K562 (cell line): ENCODE measurements around the gene FCGR3A. TPM values are rescaled to one million over a fixed set of nuclear protein-coding genes. Genes with fewer than 3 reads are reported as not detected.
"Not testable (repeated sequence)": the region's sequence is repeated elsewhere in the genome, so short reads cannot be mapped to it uniquely, and the experiment has no call there.

Source experiments
- ATAC-seq: fragments of 200-7000 bp; cut with Tn5 transposase; 3 replicates; pipeline ENCODE4 v1.9.1; 2020; ENCODE audit warnings: moderate library complexity
- BruUV-seq: library from RNA; stranded (reverse); fragments of 400-500 nt; replicated peaks from 2 replicates; lab custom pipeline; 2021; lab: Mats Ljungman, UMichigan
- CTCF ChIA-PET: fragments of 300-600 bp; formaldehyde crosslinking; extraction: SDS; loops from one replicate; lab custom pipeline; 2021; ENCODE audit warnings: low intra/inter-chr PET ratio; lab: Yijun Ruan, JAX
- POLR2A ChIA-PET: fragments of 300-600, 350-650 bp; sonication (Branson Sonifier 250); formaldehyde crosslinking; extraction: SDS; loops from one replicate; lab custom pipeline; 2021; ENCODE audit warnings: antibody characterized with exemption, inconsistent platforms; lab: Yijun Ruan, JAX
- DNase-seq, 4 experiments: peaks; one replicate each; pipeline versions ENCODE4 v3.0.0 to v3.0.0-alpha.2; 2011 to 2018; ENCODE audit warnings: low spot score in 3 of 4, mixed read lengths in 3 of 4; ENCODE audit errors: extremely low read depth in 1 of 4
- FAIRE-seq: peaks from 2 replicates; lab custom pipeline; 2011; peaks lifted over from hg19 to GRCh38; lab: Jason Lieb, UNC
- H2AFZ ChIP-seq: 2 replicates; pipeline ENCODE4 v1.6.0; 2011; ENCODE audit warnings: low read depth, low read length, control low read depth, inconsistent platforms
- H3K27ac ChIP-seq: fragments of 200-600 bp; 3 replicates; pipeline ENCODE4 v1.8.0; 2011; ENCODE audit warnings: low read depth, mild to moderate bottlenecking, control low read depth, inconsistent platforms, low read length, moderate library complexity, mixed read lengths; ENCODE audit errors: extremely low read depth
- H3K27me3 ChIP-seq, 2 experiments: fragments of 300-600 bp in 1 of 2; 2 replicates in 1 of 2; 3 replicates in 1 of 2; pipeline versions ENCODE4 v1.6.0 to v1.8.0; 2011; ENCODE audit warnings: inconsistent platforms in 2 of 2, low read length in 2 of 2, mild to moderate bottlenecking in 1 of 2, mixed read lengths in 1 of 2, moderate library complexity in 1 of 2; ENCODE audit not compliant: control insufficient read depth in 2 of 2, insufficient read depth in 2 of 2
- H3K36me3 ChIP-seq: fragments of 300-600 bp; 3 replicates; pipeline ENCODE4 v1.8.0; 2011; ENCODE audit warnings: mild to moderate bottlenecking, low read length, inconsistent platforms; ENCODE audit not compliant: control insufficient read depth, insufficient read depth
- H3K4me1 ChIP-seq, 2 experiments: fragments of 200-600 bp in 1 of 2; replicated peaks in 1 of 2; 2 replicates in 1 of 2; 3 replicates in 1 of 2; pipeline versions ENCODE4 v1.5.1 to v1.8.0; 2011; ENCODE audit warnings: inconsistent platforms in 2 of 2, low read length in 2 of 2, mild to moderate bottlenecking in 1 of 2, mixed read lengths in 1 of 2, moderate library complexity in 1 of 2; ENCODE audit not compliant: control insufficient read depth in 2 of 2, insufficient read depth in 2 of 2
- H3K4me2 ChIP-seq: 2 replicates; pipeline ENCODE4 v1.6.1; 2011; ENCODE audit warnings: low read length, control low read depth, inconsistent platforms, mixed read lengths; ENCODE audit not compliant: insufficient read depth
- H3K4me3 ChIP-seq: fragments of 200-600 bp; sonication (generic), shearing (Covaris generic); 2 replicates; pipeline ENCODE4 v1.5.1; 2016; ENCODE audit warnings: control low read depth, inconsistent platforms
- H3K79me2 ChIP-seq: fragments of 200-600 bp; 3 replicates; pipeline ENCODE4 v1.8.0; 2011; ENCODE audit warnings: low read length, inconsistent platforms; ENCODE audit not compliant: control insufficient read depth, insufficient read depth
- H3K9ac ChIP-seq, 2 experiments: 2 replicates each; pipeline versions ENCODE4 v1.6.0 to v1.6.1; 2011; ENCODE audit warnings: low read depth in 2 of 2, low read length in 2 of 2, control low read depth in 1 of 2, inconsistent platforms in 1 of 2, mild to moderate bottlenecking in 1 of 2, mixed read lengths in 1 of 2; ENCODE audit not compliant: insufficient read depth in 1 of 2
- H3K9me1 ChIP-seq: one replicate; pipeline ENCODE4 v1.6.0; 2011; ENCODE audit warnings: inconsistent platforms, mild to moderate bottlenecking, low read length, moderate library complexity; ENCODE audit not compliant: control insufficient read depth, insufficient read depth
- H3K9me3 ChIP-seq: replicated peaks from 2 replicates; pipeline ENCODE4 v1.5.1; 2011; ENCODE audit warnings: low read depth, low read length, inconsistent platforms; ENCODE audit not compliant: control insufficient read depth, insufficient read depth
- H4K20me1 ChIP-seq: replicated peaks from 2 replicates; pipeline ENCODE4 v1.6.1; 2011; ENCODE audit warnings: low read length, inconsistent platforms, mixed read lengths; ENCODE audit not compliant: control insufficient read depth, insufficient read depth
- CEBPB ChIP-seq: fragments of 450-650 bp; IDR thresholded peaks from 2 replicates; pipeline ENCODE4 v1.6.1; 2016; ENCODE audit warnings: missing genetic modification characterization, missing compliant biosample characterization
- CHD1 ChIP-seq: fragments of 200-600 bp; sonication (generic); IDR thresholded peaks from one replicate; pipeline ENCODE4 v1.6.1; 2012; ENCODE audit warnings: mild to moderate bottlenecking, moderate library complexity, low read length, inconsistent platforms
- HMBOX1 ChIP-seq: sonication (generic); IDR thresholded peaks from 2 replicates; pipeline ENCODE4 v1.6.1; 2016
- PHF8 ChIP-seq: fragments of 200-600 bp; sonication (generic); IDR thresholded peaks from 2 replicates; pipeline ENCODE4 v1.6.1; 2012; ENCODE audit warnings: mixed run types, mild to moderate bottlenecking, inconsistent platforms, low read length, moderate library complexity, borderline replicate concordance
- ZNF384 ChIP-seq: IDR thresholded peaks from 2 replicates; pipeline ENCODE4 v1.6.1; 2012; ENCODE audit warnings: low read depth, low read length, improper control_type of control experiment
- ZNF407 ChIP-seq: fragments of 450-650 bp; IDR thresholded peaks from 2 replicates; pipeline ENCODE4 v1.6.1; 2016; ENCODE audit warnings: low read depth
- ZNF766 ChIP-seq: fragments of 200-800 bp; sonication (Bioruptor generic); conservative IDR thresholded peaks from 2 replicates; pipeline ENCODE4 v1.6.1; 2016; ENCODE audit warnings: missing genetic modification characterization, missing compliant biosample characterization
- WGBS: fragments of 100-300 bp; shearing (Covaris generic); methylation state at CpG from one replicate; pipeline ENCODE4 v1.1.6; 2016; ENCODE audit warnings: low coverage, mixed read lengths; ENCODE audit not compliant: insufficient coverage; ENCODE audit errors: missing lambda C conversion rate; 5-methylcytosine and 5-hydroxymethylcytosine counted together
- in situ Hi-C: fragments of 300-500 bp; cut with MboI; formaldehyde crosslinking; loops from 4 replicates; pipeline ENCODE4 v1.15.0; 2018; ENCODE audit warnings: inconsistent platforms, mixed read lengths
- intact Hi-C: fragments of 100-400 bp; cut with micrococcal nuclease; formaldehyde crosslinking; loops from 2 replicates; pipeline ENCODE4 v1.14.2; 2022
- polyA plus RNA-seq, 8 experiments: library from polyadenylated mRNA; depleted of rRNA in 4 of 8; stranded (reverse) in 5 of 8; unstranded in 3 of 8; fragments of >200 nt; fragmentation: Nextera tagmentation in 2 of 8; fragmentation: Illumina TruSeq in 1 of 8; extraction: Ambion mirVana in 2 of 8; extraction: Trizol in 1 of 8; gene quantifications; 2 replicates each; pipeline versions ENCODE4 v1.2.1 to v1.2.3, GENCODE V29; 2011 to 2014; ENCODE audit warnings: inconsistent platforms in 1 of 8, missing spikeins in 1 of 8
- total RNA-seq, 7 experiments: library from RNA; depleted of rRNA in 6 of 7; stranded (reverse); fragments of >200 nt in 6 of 7; fragmentation: Illumina TruSeq in 2 of 7; extraction: Trizol in 2 of 7; gene quantifications; 2 replicates each; pipeline versions ENCODE4 v1.2.1 to v1.2.3, GENCODE V29; 2011 to 2021; ENCODE audit warnings: low replicate concordance in 1 of 7

The FCGR3A gene
- total and polyA plus RNA-seq, 9 of the 15 experiments (the other 6 are each of a cell fraction or from before 2014, with no cell fraction given) = 0.04 to 0.29 (median 0.14) TPM; not detected in 3

- H4K20me1 ChIP-seq, POLR2A ChIA-PET, DNase-seq, H3K4me1 ChIP-seq, BruUV-seq, H3K9me1 ChIP-seq, H3K36me3 ChIP-seq, H3K79me2 ChIP-seq, H3K9me3 ChIP-seq, intact Hi-C loops, H3K27me3 ChIP-seq: not testable (repeated sequence)
- CTCF ChIA-PET = interaction anchor here (0.7 kb wide), 1 partner anchor 211 kb away, joined by 3 read pairs; no protein-coding TSS in a partner anchor
- Histone ChIP-seq H3K4me2 (peak overlapping the region; percentile 78), H3K27ac (peak overlapping the region; percentile 91), H3K4me3 (peak overlapping the region; percentile 66), H2AFZ (peak overlapping the region; percentile 87), H3K9ac (peak overlapping the region; percentile 89 to 92)
- in situ Hi-C loops = loop anchor here (5.0 kb wide), 1 partner anchor 78 kb away; no protein-coding TSS in a partner anchor
- peak; percentile 66 for FAIRE-seq
- ATAC-seq = peak; percentile 19
- WGBS = 2% methylated on average over 13 of the region's 19 CpGs
- TF ChIP-seq PHF8 (peak; percentile 6; the same call in 1 of the 2 replicates), CHD1 (peak; percentile 28), ZNF407 (peak; percentile 78), HMBOX1 (0 out of 2 replicates have a peak, but pooled peaks have one; percentile 26), ZNF384 (peak; percentile 46; the same call in 1 of the 2 replicates), CEBPB (tag) (0 out of 2 replicates have a peak, but pooled peaks have one; percentile 11), ZNF766 (0 out of 2 replicates have a peak, but pooled peaks have one; percentile 10)
Measured at GRCh38 chr1:161529463-161530104, 20.0 kb downstream of the FCGR3A start.
